Upper lobe of right lung (tissue), 1 donor: ENCODE measurements around the gene CLDN5. TPM values are rescaled to one million over a fixed set of nuclear protein-coding genes. Genes with fewer than 3 reads are reported as not detected.

Source experiments
- ATAC-seq: fragments of 200-7000 bp; cut with Tn5 transposase; one replicate; pipeline ENCODE4 v1.9.1; 2020; ENCODE audit warnings: mild to moderate bottlenecking, moderate library complexity
- DNase-seq: peaks from one replicate; pipeline ENCODE4 v3.0.0-alpha.2; 2020
- H3K27ac ChIP-seq: fragments of 200-600 bp; one replicate; pipeline ENCODE4 v1.8.0; 2022
- H3K27me3 ChIP-seq: fragments of 200-600 bp; one replicate; pipeline ENCODE4 v1.8.0; 2022; ENCODE audit warnings: mild to moderate bottlenecking
- H3K36me3 ChIP-seq: fragments of 200-600 bp; one replicate; pipeline ENCODE4 v1.8.0; 2022
- H3K4me1 ChIP-seq: fragments of 200-600 bp; one replicate; pipeline ENCODE4 v1.8.0; 2022
- H3K4me3 ChIP-seq: fragments of 200-600 bp; one replicate; pipeline ENCODE4 v1.8.0; 2022; ENCODE audit warnings: mild to moderate bottlenecking
- H3K9me3 ChIP-seq: fragments of 200-600 bp; one replicate; pipeline ENCODE4 v1.8.0; 2022
- CTCF ChIP-seq: fragments of 200-600 bp; IDR thresholded peaks from one replicate; pipeline ENCODE4 v1.8.0; 2022; ENCODE audit warnings: antibody characterized with exemption
- intact Hi-C: fragments of 100-400 bp; cut with DNase I; formaldehyde crosslinking; loops from one replicate; pipeline ENCODE4 v1.11.0; 2022
- total RNA-seq: library from RNA; stranded (reverse); fragmentation: NEBNext Ultra II Directional; extraction: Animal tissue kit (Norgen Biotek cat#: 25700); gene quantifications from one replicate; pipeline ENCODE4 v1.2.1, GENCODE V29; 2021
- donor health status: DM: no; HTN: yes; CAD: no; lungs with severe emphysema.

Gene CLDN5
- total RNA-seq, 1 donor from 2014 or later: 274 TPM

GRCh38 chr22:19516378-19517170, 7.6 kb downstream of the CLDN5 start:
- intact Hi-C loops: no loop called here
- TF ChIP-seq CTCF: no peak

GRCh38 chr22:19515654-19516377, 8.4 kb downstream of the CLDN5 start:
- Histone ChIP-seq H3K27ac (no peak overlapping the region), H3K4me1 (no peaks in the 10 kb centered on the region), H3K27me3 (no peaks in the 10 kb centered on the region), H3K9me3 (no peaks in the 10 kb centered on the region), H3K4me3 (no peak overlapping the region), H3K36me3 (peaks cover 2% of the 10 kb centered on the region)
- ATAC-seq (no peak), DNase-seq (peak; percentile 61)
- TF ChIP-seq CTCF: no peak
- intact Hi-C loops: no loop called here

More at GRCh38 chr22:19516378-19517170, 7.6 kb downstream of the CLDN5 start:
- Histone ChIP-seq H3K4me3 (no peak overlapping the region), H3K9me3 (no peaks in the 10 kb centered on the region), H3K27me3 (no peaks in the 10 kb centered on the region), H3K27ac (no peak overlapping the region), H3K4me1 (no peaks in the 10 kb centered on the region), H3K36me3 (peaks cover 4% of the 10 kb centered on the region)
- ATAC-seq (no peak), DNase-seq (no peak)

GRCh38 chr22:19514831-19515565, 9.2 kb downstream of the CLDN5 start:
- Histone ChIP-seq H3K9me3 (no peaks in the 10 kb centered on the region), H3K27me3 (no peaks in the 10 kb centered on the region), H3K4me1 (no peaks in the 10 kb centered on the region), H3K36me3 (no peaks in the 10 kb centered on the region), H3K4me3 (no peak overlapping the region), H3K27ac (no peak overlapping the region)
- intact Hi-C loops: no loop called here
- ATAC-seq: no peak
- TF ChIP-seq CTCF: no peak
- DNase-seq: no peak

- DNase-seq: no peak
- no peaks in the 10 kb centered on the region for H3K9me3 ChIP-seq
- no peak for TF ChIP-seq CTCF
Measured at GRCh38 chr22:19513823-19514222, 10.4 kb downstream of the CLDN5 start.

GRCh38 chr22:19510919-19511341, 13.3 kb downstream of the CLDN5 start:
- H3K4me3 ChIP-seq: no peak overlapping the region
- no peak for DNase-seq
- no peak overlapping the region for H3K27ac ChIP-seq
- no peak for TF ChIP-seq CTCF
- no peaks in the 10 kb centered on the region for H3K27me3 ChIP-seq
- intact Hi-C loops: no loop called here
- H3K36me3 ChIP-seq: no peaks in the 10 kb centered on the region
- H3K4me1 ChIP-seq: no peaks in the 10 kb centered on the region
- no peak for ATAC-seq
- H3K9me3 ChIP-seq: no peaks in the 10 kb centered on the region

More at GRCh38 chr22:19513823-19514222, 10.4 kb downstream of the CLDN5 start:
- H3K36me3 ChIP-seq: no peaks in the 10 kb centered on the region
- no peak for ATAC-seq
- H3K4me3 ChIP-seq: no peak overlapping the region
- H3K27ac ChIP-seq: no peak overlapping the region
- H3K27me3 ChIP-seq: no peaks in the 10 kb centered on the region
- intact Hi-C loops: no loop called here
- no peaks in the 10 kb centered on the region for H3K4me1 ChIP-seq
